GM12878 (cell line): Measurements from ENCODE around the gene ALCAM.

Experiments
- ATF3 ChIP-seq: IDR thresholded peaks from 2 replicates; pipeline ENCODE4 v1.6.1; 2011; ENCODE audit warnings: low read depth, mild to moderate bottlenecking, low read length, moderate library complexity, borderline replicate concordance; ENCODE audit errors: extremely low read depth
- CBFB ChIP-seq: IDR thresholded peaks from 2 replicates; pipeline ENCODE4 v1.6.1; 2016; ENCODE audit warnings: antibody characterized with exemption, low read depth
- CTCF ChIP-seq, 3 experiments: IDR thresholded peaks in 2 of 3; conservative IDR thresholded peaks in 1 of 3; 2 replicates each; pipeline ENCODE4 v1.5.1; 2011; ENCODE audit warnings: low read depth in 3 of 3, low read length in 3 of 3, mild to moderate bottlenecking in 3 of 3, control low read depth in 2 of 3, moderate library complexity in 2 of 3, inconsistent platforms in 1 of 3, mixed read lengths in 1 of 3; ENCODE audit not compliant: control insufficient read depth in 2 of 3, insufficient read depth in 1 of 3; ENCODE audit errors: extremely low read depth in 1 of 3
- E2F4 ChIP-seq: IDR thresholded peaks from 2 replicates; pipeline ENCODE4 v1.6.1; 2012; ENCODE audit warnings: low read depth, low read length, improper control_type of control experiment
- ELK1 ChIP-seq: IDR thresholded peaks from 2 replicates; pipeline ENCODE4 v1.6.1; 2012; ENCODE audit warnings: low read depth, low read length, improper control_type of control experiment
- MTA3 ChIP-seq: IDR thresholded peaks from 2 replicates; pipeline ENCODE4 v1.6.1; 2012; ENCODE audit warnings: low read length, inconsistent platforms, borderline replicate concordance
- MYC ChIP-seq: IDR thresholded peaks from 2 replicates; pipeline ENCODE4 v1.6.1; 2011; ENCODE audit warnings: mild to moderate bottlenecking, low read length, moderate library complexity, inconsistent platforms; ENCODE audit not compliant: insufficient read depth, insufficient replicate concordance, insufficient read length, severe bottlenecking
- POLR2A ChIP-seq: IDR thresholded peaks from 2 replicates; pipeline ENCODE4 v1.6.1; 2011; ENCODE audit warnings: low read depth, mild to moderate bottlenecking, low read length
- POLR2AphosphoS2 ChIP-seq: IDR thresholded peaks from 2 replicates; pipeline ENCODE4 v1.6.1; 2011; ENCODE audit warnings: low read depth, mild to moderate bottlenecking, low read length, improper control_type of control experiment, moderate library complexity
- TCF12 ChIP-seq: IDR thresholded peaks from 2 replicates; pipeline ENCODE4 v1.6.1; 2011; ENCODE audit warnings: low read depth, mild to moderate bottlenecking, low read length
- YBX1 ChIP-seq: fragments of 450-650 bp; IDR thresholded peaks from 2 replicates; pipeline ENCODE4 v1.6.1; 2016; ENCODE audit warnings: antibody characterized with exemption
- YY1 ChIP-seq: IDR thresholded peaks from 2 replicates; pipeline ENCODE4 v1.6.1; 2011; ENCODE audit warnings: low read depth, mild to moderate bottlenecking, low read length

GRCh38 chr3:105594219-105594618, 227.5 kb downstream of the ALCAM start:
- TF ChIP-seq YY1 (no peak), CTCF (IDR thresholded peaks at IDR 0.05 in 2 of 3, conservative IDR thresholded peaks at IDR 0.05 in 1 of 3; ENCODE audit: control insufficient read depth in 2 of 3, extremely low read depth in 1 of 3, insufficient read depth in 1 of 3, low read depth in 3 of 3, low read length in 3 of 3) (no peak), YBX1 (no peak), POLR2A (no peak), MYC (no peak), E2F4 (no peak), POLR2AphosphoS2 (no peak), TCF12 (no peak), MTA3 (no peak), ELK1 (no peak), ATF3 (no peak), CBFB (no peak)
